ENCODE data around the gene PISD. TPM values are rescaled to one million over a fixed set of nuclear protein-coding genes. Genes with fewer than 3 reads are reported as not detected.

Gene PISD
- total and polyA plus RNA-seq, 9 of the 15 experiments (the other 6 are each of a cell fraction or from before 2014, with no cell fraction given): 24.5 to 65.9 (median 36.6) TPM

DNA sequence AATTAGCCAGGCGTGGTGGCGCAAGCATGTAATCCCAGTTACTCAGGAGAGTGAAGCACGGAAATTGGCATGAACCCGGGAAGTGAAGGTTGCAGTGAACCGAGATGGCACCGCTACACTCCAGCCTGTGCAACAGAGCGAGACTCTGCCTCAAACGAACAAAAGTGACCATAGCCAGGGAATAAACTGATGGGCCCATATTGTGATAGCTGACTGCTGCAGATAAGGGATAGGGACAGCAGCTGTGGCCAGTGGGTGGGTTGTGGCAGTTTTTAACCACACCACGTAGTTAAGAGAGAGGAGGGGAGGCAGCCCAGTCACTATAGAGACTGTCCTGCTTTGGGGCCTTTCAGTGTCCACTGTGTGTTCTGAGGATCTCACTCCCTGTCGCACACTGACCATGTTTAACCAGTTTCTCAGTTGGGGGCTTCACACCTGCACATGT lies 58.9 kb downstream of the PISD start (continued):
- TF ChIP-seq NR4A1 (CRISPR knock-in tag; IDR thresholded peaks at IDR 0.05) (no peak), NR4A1 (tag; IDR thresholded peaks at IDR 0.05) (no peak), HDAC1 (IDR thresholded peaks at IDR 0.05) (0 out of 4 replicates have a peak, but pooled peaks of 1 of the 2 experiments have one; percentile 33), ZNF639 (CRISPR knock-in tag; conservative IDR thresholded peaks at IDR 0.05 in 1 of 2, IDR thresholded peaks at IDR 0.05 in 1 of 2) (peak in 1 of 2 experiments; percentile 27; a peak in 1 of 4 replicates), MYNN (IDR thresholded peaks at IDR 0.05) (peak; percentile 81), MYNN (CRISPR knock-in tag; IDR thresholded peaks at IDR 0.05) (no peak), TEAD4 (IDR thresholded peaks at IDR 0.05; ENCODE audit: low read length) (peak; percentile 91), TEAD4 (CRISPR knock-in tag; IDR thresholded peaks at IDR 0.05; ENCODE audit: borderline replicate concordance) (no peak), RBFOX2 (IDR thresholded peaks at IDR 0.05; ENCODE audit: low read depth, low read length) (no peak), MECOM (CRISPR knock-in tag; IDR thresholded peaks at IDR 0.05) (no peak), ZNF124 (CRISPR knock-in tag; IDR thresholded peaks at IDR 0.05) (no peak), CHAMP1 (IDR thresholded peaks at IDR 0.05) (no peak), ZBED1 (IDR thresholded peaks at IDR 0.05) (0 out of 2 replicates have a peak, but pooled peaks have one; percentile 47), ELF2 (CRISPR knock-in tag; IDR thresholded peaks at IDR 0.05) (no peak)
- TF ChIP-seq, protein P1, sequence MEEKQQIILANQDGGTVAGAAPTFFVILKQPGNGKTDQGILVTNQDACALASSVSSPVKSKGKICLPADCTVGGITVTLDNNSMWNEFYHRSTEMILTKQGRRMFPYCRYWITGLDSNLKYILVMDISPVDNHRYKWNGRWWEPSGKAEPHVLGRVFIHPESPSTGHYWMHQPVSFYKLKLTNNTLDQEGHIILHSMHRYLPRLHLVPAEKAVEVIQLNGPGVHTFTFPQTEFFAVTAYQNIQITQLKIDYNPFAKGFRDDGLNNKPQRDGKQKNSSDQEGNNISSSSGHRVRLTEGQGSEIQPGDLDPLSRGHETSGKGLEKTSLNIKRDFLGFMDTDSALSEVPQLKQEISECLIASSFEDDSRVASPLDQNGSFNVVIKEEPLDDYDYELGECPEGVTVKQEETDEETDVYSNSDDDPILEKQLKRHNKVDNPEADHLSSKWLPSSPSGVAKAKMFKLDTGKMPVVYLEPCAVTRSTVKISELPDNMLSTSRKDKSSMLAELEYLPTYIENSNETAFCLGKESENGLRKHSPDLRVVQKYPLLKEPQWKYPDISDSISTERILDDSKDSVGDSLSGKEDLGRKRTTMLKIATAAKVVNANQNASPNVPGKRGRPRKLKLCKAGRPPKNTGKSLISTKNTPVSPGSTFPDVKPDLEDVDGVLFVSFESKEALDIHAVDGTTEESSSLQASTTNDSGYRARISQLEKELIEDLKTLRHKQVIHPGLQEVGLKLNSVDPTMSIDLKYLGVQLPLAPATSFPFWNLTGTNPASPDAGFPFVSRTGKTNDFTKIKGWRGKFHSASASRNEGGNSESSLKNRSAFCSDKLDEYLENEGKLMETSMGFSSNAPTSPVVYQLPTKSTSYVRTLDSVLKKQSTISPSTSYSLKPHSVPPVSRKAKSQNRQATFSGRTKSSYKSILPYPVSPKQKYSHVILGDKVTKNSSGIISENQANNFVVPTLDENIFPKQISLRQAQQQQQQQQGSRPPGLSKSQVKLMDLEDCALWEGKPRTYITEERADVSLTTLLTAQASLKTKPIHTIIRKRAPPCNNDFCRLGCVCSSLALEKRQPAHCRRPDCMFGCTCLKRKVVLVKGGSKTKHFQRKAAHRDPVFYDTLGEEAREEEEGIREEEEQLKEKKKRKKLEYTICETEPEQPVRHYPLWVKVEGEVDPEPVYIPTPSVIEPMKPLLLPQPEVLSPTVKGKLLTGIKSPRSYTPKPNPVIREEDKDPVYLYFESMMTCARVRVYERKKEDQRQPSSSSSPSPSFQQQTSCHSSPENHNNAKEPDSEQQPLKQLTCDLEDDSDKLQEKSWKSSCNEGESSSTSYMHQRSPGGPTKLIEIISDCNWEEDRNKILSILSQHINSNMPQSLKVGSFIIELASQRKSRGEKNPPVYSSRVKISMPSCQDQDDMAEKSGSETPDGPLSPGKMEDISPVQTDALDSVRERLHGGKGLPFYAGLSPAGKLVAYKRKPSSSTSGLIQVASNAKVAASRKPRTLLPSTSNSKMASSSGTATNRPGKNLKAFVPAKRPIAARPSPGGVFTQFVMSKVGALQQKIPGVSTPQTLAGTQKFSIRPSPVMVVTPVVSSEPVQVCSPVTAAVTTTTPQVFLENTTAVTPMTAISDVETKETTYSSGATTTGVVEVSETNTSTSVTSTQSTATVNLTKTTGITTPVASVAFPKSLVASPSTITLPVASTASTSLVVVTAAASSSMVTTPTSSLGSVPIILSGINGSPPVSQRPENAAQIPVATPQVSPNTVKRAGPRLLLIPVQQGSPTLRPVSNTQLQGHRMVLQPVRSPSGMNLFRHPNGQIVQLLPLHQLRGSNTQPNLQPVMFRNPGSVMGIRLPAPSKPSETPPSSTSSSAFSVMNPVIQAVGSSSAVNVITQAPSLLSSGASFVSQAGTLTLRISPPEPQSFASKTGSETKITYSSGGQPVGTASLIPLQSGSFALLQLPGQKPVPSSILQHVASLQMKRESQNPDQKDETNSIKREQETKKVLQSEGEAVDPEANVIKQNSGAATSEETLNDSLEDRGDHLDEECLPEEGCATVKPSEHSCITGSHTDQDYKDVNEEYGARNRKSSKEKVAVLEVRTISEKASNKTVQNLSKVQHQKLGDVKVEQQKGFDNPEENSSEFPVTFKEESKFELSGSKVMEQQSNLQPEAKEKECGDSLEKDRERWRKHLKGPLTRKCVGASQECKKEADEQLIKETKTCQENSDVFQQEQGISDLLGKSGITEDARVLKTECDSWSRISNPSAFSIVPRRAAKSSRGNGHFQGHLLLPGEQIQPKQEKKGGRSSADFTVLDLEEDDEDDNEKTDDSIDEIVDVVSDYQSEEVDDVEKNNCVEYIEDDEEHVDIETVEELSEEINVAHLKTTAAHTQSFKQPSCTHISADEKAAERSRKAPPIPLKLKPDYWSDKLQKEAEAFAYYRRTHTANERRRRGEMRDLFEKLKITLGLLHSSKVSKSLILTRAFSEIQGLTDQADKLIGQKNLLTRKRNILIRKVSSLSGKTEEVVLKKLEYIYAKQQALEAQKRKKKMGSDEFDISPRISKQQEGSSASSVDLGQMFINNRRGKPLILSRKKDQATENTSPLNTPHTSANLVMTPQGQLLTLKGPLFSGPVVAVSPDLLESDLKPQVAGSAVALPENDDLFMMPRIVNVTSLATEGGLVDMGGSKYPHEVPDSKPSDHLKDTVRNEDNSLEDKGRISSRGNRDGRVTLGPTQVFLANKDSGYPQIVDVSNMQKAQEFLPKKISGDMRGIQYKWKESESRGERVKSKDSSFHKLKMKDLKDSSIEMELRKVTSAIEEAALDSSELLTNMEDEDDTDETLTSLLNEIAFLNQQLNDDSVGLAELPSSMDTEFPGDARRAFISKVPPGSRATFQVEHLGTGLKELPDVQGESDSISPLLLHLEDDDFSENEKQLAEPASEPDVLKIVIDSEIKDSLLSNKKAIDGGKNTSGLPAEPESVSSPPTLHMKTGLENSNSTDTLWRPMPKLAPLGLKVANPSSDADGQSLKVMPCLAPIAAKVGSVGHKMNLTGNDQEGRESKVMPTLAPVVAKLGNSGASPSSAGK (IDR thresholded peaks at IDR 0.05): no peak
